ENCODE measurements around the gene KRT73.

Gene KRT73

GRCh38 chr12:52658196-52658595 lies 39.8 kb upstream of the KRT73 start:
- intact Hi-C loops (cut with DNase I; ENCODE audit: low total_unique reads), result no loop called here
- Histone ChIP-seq H3K4me1 (no peaks in the 10 kb centered on the region), H3K4me3 (no peak overlapping the region), H3K27me3 (peaks cover 0 to 35% of the 10 kb centered on the region in 2 donors), H3K27ac (no peak overlapping the region), H3K36me3 (no peaks in the 10 kb centered on the region), H3K9me3 (no peaks in the 10 kb centered on the region)
- no peak for DNase-seq
- no peak for TF ChIP-seq CTCF (IDR thresholded peaks at IDR 0.05)

- H3K27ac ChIP-seq, result no peak overlapping the region
- no peak for DNase-seq
- H3K4me3 ChIP-seq, result no peak overlapping the region
- intact Hi-C loops (cut with DNase I; ENCODE audit: low total_unique reads), result no loop called here
- no peaks in the 10 kb centered on the region for H3K9me3 ChIP-seq
- H3K36me3 ChIP-seq, result no peaks in the 10 kb centered on the region
- peaks cover 0 to 33% of the 10 kb centered on the region in 2 donors for H3K27me3 ChIP-seq
- no peaks in the 10 kb centered on the region for H3K4me1 ChIP-seq
- no peak for TF ChIP-seq CTCF (IDR thresholded peaks at IDR 0.05)
Measured at GRCh38 chr12:52657250-52657902, 39.0 kb upstream of the KRT73 start.

GRCh38 chr12:52656616-52657015 lies 38.3 kb upstream of the KRT73 start:
- Histone ChIP-seq H3K27me3 (peaks cover 0 to 33% of the 10 kb centered on the region in 2 donors), H3K9me3 (no peaks in the 10 kb centered on the region), H3K36me3 (no peaks in the 10 kb centered on the region), H3K27ac (no peak overlapping the region), H3K4me3 (no peak overlapping the region), H3K4me1 (no peaks in the 10 kb centered on the region)
- TF ChIP-seq CTCF (IDR thresholded peaks at IDR 0.05), result no peak
- intact Hi-C loops (cut with DNase I; ENCODE audit: low total_unique reads), result no loop called here
- no peak for DNase-seq

- peaks cover 0 to 3% (median 0%) of the 10 kb centered on the region in 4 donors for H3K4me1 ChIP-seq
- H3K4me3 ChIP-seq, result no peak overlapping the region
- intact Hi-C loops (cut with DNase I; ENCODE audit: low total_unique reads), result no loop called here
- H3K27me3 ChIP-seq, result peaks cover 0 to 33% of the 10 kb centered on the region in 2 donors
- DNase-seq, result no peak
- no peak overlapping the region for H3K27ac ChIP-seq
- H3K9me3 ChIP-seq, result no peaks in the 10 kb centered on the region
- no peak for TF ChIP-seq CTCF (IDR thresholded peaks at IDR 0.05)
- H3K36me3 ChIP-seq, result no peaks in the 10 kb centered on the region
Measured at GRCh38 chr12:52655720-52656124, 37.4 kb upstream of the KRT73 start.

- H3K27me3 ChIP-seq, result peaks cover 0 to 33% of the 10 kb centered on the region in 2 donors
- H3K27ac ChIP-seq, result no peak overlapping the region
- no peak for DNase-seq
- intact Hi-C loops (cut with DNase I; ENCODE audit: low total_unique reads), result no loop called here
- H3K4me3 ChIP-seq, result no peak overlapping the region
- H3K36me3 ChIP-seq, result no peaks in the 10 kb centered on the region
- H3K9me3 ChIP-seq, result no peaks in the 10 kb centered on the region
- TF ChIP-seq CTCF (IDR thresholded peaks at IDR 0.05), result no peak
- H3K4me1 ChIP-seq, result peaks cover 0 to 7% (median 2%) of the 10 kb centered on the region in 4 donors
Measured at GRCh38 chr12:52655251-52655650, 36.9 kb upstream of the KRT73 start.
